Erythroblast (primary cell): ENCODE data around the gene TCF12.

ENCODE experiments used
- GATA1 ChIP-seq: IDR thresholded peaks from 2 replicates; pipeline ENCODE4 v1.6.1; 2011; ENCODE audit warnings: low read depth, mild to moderate bottlenecking, control low read depth, low read length, moderate library complexity
- POLR2A ChIP-seq: IDR thresholded peaks from 2 replicates; pipeline ENCODE4 v1.6.1; 2011; ENCODE audit warnings: mild to moderate bottlenecking, low read length

- TF ChIP-seq POLR2A (no peak), GATA1 (no peak)
Measured at GRCh38 chr15:57221134-57221533, 302.7 kb downstream of the TCF12 start.
